GM18867 (cell line): ENCODE measurements around the gene PITPNC1.
"Not testable (repeated sequence)": the region's sequence is repeated elsewhere in the genome, so short reads cannot be mapped to it uniquely, and the experiment has no call there.

Experiments used
- ATAC-seq: cut with Tn5 transposase; IDR thresholded peaks from one replicate; pipeline ENCODE4 v1.9.1; 2021; ENCODE audit warnings: mild to moderate bottlenecking, moderate library complexity; ENCODE audit not compliant: unreplicated experiment

The PITPNC1 gene

GRCh38 chr17:67430515-67430914, 53.4 kb downstream of the PITPNC1 start:
- not testable (repeated sequence) for ATAC-seq

DNA sequence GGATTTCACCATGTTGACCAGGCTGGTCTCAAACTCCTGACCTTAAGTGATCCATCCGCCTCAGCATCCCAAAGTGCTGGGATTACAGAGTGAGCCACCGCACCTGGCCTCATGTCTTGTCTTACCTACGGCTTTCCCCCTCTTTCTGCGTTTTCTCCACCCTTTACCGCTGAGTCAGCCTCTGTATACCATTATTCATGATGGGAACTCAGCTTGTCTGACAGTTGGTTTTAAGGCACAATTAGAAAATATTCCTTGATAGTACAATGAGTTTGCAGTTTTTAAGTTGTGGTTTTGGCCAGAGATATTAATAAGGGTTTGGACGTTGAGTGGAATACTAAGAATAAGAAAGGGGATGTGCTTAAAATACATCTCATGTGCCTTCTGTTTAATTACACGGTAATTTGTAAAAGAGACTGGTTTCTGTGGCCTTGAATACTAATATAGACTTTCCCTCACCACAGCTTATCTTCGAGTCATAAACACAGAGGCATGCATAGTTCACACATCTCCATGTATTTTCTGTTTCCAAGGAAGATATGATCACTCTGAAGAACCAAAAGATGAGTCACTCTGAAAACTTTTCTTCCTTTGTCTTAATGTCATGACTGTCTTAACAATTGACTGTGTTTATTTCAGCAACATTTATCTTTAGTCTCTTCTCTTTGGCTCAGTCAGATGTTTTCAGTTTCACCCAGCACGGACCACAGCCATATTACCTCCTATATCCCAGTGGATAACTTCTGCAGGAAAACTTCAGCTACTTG, 54.4 kb downstream of the PITPNC1 start:
- no peak for ATAC-seq

DNA sequence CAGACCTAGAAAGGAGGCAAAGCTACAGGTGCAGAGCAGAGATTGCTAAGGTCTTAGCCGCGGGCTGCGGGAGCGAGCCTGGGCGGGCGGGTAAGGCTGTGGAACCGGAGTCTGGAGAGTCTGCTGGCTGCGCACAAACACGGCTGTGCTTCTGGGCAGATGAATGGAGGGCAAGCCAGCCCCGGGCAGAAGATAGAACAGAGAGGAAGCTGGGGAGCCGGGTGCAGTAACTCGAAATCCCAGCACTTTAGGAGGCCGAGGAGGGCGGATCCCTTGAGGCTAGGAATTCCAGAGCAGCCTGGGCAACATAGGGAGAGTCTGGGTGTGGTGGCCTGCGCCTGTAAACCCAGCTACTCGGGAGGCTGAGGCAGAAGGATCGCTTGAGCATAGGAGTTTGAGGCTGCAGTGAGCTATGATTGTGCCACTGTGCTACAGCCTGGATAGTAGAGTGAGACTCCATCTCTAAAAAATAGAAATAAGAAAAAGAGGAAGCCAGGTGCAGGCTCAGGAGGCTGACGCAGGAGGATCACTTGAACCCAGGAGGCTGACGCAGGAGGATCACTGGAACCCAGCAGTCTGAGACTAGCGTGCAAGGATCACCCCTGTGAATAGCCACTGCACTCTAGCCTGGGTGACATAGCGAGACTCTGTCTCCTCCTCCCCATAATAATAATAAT, 56.3 kb downstream of the PITPNC1 start:
- no peak for ATAC-seq

- ATAC-seq, result no peak
Measured at GRCh38 chr17:67434061-67434525, 57.0 kb downstream of the PITPNC1 start.

GRCh38 chr17:67435122-67435521, 58.0 kb downstream of the PITPNC1 start:
- no peak for ATAC-seq

DNA sequence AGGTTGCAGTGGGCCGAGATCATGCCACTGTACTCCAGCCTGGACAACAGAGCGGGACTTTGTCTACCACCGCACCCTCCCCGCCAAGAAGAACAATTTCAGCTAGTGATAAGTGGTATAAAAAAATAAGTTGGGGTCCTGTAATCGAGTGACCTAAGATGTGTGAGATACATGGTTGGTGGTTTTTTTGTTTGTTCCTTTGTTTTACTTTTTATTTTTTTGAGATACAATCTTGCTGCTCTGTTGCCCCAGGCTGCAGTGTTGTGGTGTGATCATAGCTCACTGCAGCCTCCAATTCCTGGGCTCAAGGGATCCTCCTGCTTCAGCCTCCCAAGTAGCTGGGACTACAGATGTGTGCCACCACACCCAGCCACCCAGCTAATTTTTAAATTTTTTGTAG, 58.7 kb downstream of the PITPNC1 start:
- no peak for ATAC-seq

DNA sequence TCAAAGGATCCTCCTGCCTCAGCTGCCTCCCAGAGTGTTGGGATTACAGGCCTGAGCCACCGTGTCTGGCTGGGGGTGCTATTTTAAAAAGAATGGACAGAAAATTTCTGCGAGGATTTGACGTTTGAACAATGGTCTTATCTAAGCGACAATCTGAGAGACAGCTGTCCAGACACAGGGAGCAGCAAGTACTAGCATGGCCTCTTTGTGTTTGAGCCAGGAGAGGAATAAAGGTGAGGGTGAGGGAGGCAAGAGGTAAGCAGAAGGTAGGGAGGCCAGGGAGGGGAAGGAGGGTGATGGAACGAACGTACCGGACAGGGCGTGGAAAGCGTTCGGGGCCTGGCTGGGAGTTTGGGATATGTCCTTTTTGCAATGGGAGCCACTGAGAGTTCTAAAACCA, 59.2 kb downstream of the PITPNC1 start:
- ATAC-seq, result no peak

- no peak for ATAC-seq
Measured at GRCh38 chr17:67438667-67439066, 61.6 kb downstream of the PITPNC1 start.

GRCh38 chr17:67439269-67439668, 62.2 kb downstream of the PITPNC1 start:
- no peak for ATAC-seq

GRCh38 chr17:67440277-67441051, 63.4 kb downstream of the PITPNC1 start:
- no peak for ATAC-seq

DNA sequence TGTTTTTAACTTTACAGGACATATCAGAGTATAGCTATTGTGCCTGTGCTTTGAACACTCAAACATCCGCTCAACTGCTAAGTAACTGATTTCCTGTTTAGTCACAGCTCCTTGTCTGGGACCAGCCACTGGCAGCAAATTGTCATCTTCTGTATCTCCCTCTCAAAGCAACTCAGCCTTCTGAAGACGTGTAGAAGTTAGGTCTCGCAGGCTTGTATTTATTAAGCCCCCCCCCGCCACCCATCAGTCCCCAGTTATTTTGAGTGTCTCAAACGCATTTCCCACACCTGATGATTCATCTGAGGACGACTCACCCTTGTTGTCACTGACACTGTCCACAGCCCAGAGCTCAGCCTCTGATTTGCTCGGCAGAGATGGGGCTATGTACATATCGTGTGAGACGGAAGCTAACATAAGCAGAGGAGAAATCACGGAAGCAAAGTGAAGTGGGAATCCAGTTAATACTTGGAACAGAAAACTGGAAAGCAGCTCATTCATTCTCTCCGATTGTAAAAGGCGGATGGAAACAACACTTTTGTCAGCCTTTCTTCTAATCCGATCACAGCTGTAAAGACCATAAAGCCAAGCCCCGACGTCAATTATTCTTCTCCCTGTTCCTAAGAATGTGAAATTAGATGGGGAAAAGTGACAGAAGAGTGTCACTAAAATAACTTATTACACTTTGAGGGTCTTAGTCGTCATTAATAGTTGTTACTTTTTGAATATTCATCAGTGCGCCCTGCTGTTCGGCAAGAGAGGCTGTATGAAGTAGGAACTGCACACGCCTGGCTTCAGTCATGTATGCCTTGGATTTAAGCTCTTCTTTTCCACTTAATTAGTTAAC, 64.2 kb downstream of the PITPNC1 start:
- ATAC-seq, result no peak

- ATAC-seq, result no peak
Measured at GRCh38 chr17:67441896-67442219, 64.8 kb downstream of the PITPNC1 start.

- no peak for ATAC-seq
Measured at GRCh38 chr17:67442787-67443624, 65.9 kb downstream of the PITPNC1 start.

DNA sequence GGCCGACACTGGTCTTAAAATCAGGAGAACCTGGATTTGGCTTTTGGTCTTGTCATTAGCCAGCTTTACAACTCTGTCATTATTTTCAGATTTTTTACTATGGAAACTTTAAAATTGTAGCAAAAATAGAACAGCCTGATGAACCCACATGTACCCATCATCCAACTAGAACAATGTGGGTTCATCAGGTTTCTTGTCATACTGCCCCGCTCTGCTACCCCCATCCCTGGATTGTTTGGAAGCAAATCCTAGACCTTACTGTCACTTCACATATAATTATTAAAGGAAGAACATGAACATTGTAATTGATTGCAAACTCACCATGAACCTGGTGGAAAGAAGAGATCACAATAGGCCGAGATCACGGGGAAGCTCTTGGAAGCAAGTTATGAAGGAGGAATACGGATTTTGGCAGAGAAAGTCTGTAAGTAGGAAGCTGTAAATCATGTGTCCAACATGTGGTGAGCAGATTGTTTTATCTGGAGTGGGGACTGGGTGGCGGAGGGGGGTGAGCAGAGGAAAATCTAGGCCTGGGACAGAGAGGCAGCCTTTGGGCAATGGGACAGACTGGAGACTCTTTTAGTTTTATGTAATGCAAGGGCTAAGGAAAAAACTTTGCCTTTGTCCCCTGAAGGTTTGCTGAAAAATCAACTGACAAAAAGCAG, 67.0 kb downstream of the PITPNC1 start:
- no peak for ATAC-seq

DNA sequence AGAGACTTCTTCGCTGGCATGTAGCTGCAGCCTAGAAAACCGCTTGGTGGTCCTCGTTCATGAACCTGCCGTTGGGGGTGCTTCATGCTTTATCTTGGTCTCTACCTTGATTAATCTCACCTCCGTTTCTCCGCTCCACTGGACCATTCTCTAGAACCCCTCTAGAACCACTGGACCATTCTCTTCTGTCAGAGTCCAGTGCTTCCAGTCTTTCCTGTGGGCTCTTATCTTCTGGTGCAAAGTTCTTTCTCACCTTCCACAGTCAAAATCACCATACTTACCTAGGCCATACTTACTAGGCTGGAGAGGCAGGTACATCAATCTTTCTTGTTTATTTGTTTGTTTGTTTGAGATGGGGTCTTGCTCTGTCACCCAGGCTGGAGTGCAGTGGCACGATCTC, 71.4 kb downstream of the PITPNC1 start:
- no peak for ATAC-seq

DNA sequence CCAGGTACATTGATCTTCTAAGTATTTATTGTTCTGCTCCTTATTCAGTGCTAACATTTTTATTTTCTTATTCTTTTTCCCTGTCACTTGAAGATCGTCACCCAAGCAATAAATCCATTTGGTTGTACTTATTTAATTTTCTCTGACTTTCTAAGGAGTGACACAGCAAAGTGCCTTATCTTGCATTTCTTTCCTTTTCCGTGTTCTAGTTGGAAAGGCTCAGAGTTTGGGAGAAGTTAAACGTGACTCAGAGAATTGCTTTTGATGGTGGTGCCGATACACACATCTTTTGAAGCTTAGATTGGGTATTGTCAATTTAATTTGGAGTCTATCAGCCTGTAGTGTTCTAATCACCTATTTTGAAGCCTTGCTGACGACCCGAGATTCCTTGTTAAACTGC, 72.0 kb downstream of the PITPNC1 start:
- no peak for ATAC-seq

GRCh38 chr17:67449845-67450755, 73.0 kb downstream of the PITPNC1 start:
- ATAC-seq, result no peak
